ENCODE measurements around the gene CDK5R1.
"Not testable (repeated sequence)": the region's sequence is repeated elsewhere in the genome, so short reads cannot be mapped to it uniquely, and the experiment has no call there.

The CDK5R1 gene

DNA sequence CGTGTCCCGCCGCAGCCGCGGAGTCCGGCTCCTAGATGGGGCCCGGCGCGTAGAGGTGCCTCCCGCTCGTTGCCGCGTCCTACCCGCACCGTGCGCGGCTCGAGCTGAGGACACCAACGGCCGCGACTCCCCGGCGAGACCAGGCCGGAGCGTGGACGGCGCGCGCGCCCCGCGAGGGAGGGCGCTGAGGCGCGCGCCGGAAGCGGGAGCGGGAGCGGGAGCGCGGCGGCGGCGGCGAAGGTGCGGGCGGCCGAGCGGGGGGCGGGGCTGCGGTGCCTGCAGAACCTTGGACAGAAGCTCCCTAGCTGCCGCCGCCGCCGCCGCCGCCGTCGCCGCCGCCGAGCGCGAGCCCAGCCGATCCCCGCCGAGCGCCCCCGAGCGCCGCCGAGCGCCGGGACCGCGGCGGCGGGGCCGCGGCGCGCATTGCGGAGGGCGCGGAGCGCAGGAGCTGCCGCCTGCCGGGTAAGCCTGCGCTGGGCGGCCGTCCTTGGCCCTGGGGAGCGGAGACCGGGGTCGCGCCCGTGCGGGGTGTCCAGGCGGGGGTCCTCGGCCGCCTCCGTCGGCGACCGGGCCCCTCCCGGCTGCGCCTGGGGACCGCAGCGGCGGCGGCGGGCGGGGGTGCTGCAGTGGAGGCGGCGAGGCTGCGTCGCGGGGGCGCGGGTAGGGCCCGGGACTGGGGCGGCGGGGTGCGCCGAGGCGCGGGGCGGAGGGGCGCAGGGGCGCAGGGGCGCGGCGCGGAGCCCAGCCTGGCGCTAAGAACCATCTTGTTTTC is at the start of gene CDK5R1:
CDK5R1 (plus strand) TSS at position 293 of the 772 bp plus-strand sequence. CDS start 628 bp downstream, outside the sequence.
- no peak for DNase-seq (ENCODE audit: low read depth)

- DNase-seq (ENCODE audit: low read depth), result no peak
These were observed 46.1 kb upstream of the CDK5R1 start for GRCh38 chr17:32440722-32441121.

DNA sequence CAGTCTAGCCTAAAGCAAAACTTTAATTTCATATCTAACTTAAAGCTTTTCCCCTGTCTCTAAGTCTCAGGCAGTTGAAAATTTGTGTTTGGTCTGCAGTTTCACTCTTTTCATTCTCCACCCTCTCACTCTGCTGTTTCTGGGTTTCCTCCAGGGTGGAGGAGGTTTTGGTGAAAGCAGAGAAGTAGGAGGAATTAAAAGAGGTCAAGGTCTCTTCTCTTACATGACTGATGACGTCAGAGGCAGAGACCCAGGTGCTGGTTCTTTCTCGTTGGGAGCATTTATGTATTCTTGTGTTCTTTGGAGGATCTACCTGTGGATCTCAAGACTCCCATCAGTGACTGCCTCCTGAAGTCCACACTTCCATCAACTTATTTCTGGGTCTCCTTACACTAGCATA is 44.9 kb upstream of the CDK5R1 start:
- no peak for DNase-seq (ENCODE audit: low read depth)

DNA sequence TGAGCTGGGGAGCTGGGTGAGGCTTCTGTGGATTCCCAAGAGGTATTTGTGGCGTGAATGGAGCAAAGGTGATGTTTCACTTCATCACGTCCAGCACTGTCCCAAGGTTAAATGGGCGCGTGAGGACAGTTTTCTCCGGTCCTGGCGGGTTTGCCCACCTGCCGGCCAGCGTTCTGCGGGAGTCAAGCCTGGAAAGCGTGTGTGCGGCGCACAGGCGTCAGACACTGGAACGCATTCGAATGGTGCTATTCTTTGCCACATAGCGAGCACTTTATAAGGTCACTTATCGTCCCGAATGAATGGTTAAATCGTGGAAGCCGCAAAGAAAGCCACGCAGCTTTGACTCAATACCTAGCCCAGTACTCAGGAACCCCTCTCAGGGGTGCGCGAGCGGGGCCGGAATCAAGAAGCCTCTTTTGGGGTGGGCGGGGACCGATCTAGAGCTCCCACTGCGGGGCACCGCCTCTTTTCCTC is 42.9 kb upstream of the CDK5R1 start:
- DNase-seq (ENCODE audit: low read depth), result no peak

GRCh38 chr17:32444301-32445073 is 42.3 kb upstream of the CDK5R1 start, which contains the start of gene PSMD11:
PSMD11 (plus strand) TSS chr17:32444510; CDS start chr17:32444524, 14 bp downstream.
- peak; percentile 58 for DNase-seq (ENCODE audit: low read depth)

GRCh38 chr17:32445074-32445415 is 41.7 kb upstream of the CDK5R1 start:
- DNase-seq (ENCODE audit: low read depth), result peak; percentile 37

DNA sequence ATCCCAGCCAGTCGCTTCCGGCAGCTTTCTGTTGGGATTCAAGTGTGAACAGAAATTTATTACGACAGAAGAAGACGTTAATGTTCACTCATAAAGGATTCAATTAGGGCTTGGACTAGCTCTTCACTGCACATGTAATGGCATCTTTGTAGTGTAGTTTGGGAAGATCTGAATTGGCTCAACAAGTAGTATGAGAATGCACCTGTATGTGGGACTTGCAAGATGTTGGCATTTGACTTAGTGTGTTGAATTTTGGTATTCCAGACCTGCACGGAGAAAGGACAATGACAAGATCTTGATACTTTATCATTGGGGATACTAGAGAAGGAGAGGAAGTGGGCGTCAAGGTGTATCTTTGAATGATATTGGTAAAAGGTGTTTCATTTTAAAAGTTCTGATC is 41.3 kb upstream of the CDK5R1 start:
- no peak for DNase-seq (ENCODE audit: low read depth)

GRCh38 chr17:32445971-32446370 is 40.8 kb upstream of the CDK5R1 start:
- DNase-seq (ENCODE audit: low read depth), result no peak

DNA sequence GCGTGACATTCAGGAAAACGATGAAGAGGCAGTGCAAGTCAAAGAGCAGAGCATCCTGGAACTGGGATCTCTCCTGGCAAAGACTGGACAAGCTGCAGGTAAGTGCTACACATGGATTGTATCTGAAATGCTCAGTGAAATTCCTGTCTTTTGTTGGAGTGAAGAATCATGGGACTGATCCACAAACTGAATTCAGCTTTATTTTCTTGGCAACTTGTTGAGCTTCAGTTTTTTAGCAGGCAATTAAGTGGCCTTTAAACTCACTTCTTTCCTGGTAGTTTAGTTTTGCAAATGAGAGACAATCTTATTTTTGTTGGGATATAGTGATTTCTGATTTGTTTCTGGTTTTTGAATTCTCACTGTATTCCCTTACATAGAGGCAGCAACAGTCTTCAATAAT is 39.8 kb upstream of the CDK5R1 start:
- no peak for DNase-seq (ENCODE audit: low read depth)

GRCh38 chr17:32449963-32450362 is 36.8 kb upstream of the CDK5R1 start:
- DNase-seq (ENCODE audit: low read depth), result no peak

- DNase-seq (ENCODE audit: low read depth), result not testable (repeated sequence)
These were observed 36.4 kb upstream of the CDK5R1 start for GRCh38 chr17:32450379-32450778.

- DNase-seq (ENCODE audit: low read depth), result no peak
These were observed 34.9 kb upstream of the CDK5R1 start for GRCh38 chr17:32451879-32452278.

DNA sequence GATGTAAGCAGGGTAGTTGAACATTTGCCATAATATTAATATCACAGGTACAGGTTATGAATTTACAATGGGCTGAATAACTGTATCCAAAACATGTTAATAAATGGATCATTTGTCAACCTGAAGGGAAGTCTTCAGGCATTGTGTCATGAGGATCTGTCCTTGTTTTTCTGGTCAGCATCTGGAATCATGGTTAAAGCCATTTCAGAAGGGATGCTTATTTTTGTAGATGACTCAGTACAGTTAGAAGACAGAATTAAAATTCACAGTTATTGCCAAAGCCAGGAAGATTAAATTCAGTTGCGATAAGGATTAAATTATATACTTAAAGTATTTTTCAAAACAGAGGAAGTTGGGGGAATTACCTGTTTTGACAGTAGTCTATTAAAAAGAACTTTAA is 34.5 kb upstream of the CDK5R1 start:
- no peak for DNase-seq (ENCODE audit: low read depth)

DNA sequence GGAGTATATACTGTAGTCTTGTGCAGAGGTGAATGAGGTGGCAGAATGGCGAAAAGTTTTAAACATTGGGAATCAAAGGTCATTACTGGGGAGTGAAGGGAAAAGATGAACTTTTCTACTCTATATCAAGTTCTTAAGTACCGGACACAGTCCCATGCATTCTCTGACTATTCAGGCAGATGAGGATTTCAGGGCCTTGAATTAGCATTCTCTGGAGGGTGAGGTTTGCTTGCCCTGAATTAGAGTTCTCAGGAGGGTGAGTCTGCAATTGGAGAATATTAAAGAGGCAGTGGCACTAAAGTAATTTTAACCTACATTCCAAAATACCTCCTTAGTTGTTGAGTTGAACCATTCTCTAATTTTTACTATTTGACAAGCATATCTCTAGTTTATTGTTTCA is 33.4 kb upstream of the CDK5R1 start:
- no peak for DNase-seq (ENCODE audit: low read depth)

DNA sequence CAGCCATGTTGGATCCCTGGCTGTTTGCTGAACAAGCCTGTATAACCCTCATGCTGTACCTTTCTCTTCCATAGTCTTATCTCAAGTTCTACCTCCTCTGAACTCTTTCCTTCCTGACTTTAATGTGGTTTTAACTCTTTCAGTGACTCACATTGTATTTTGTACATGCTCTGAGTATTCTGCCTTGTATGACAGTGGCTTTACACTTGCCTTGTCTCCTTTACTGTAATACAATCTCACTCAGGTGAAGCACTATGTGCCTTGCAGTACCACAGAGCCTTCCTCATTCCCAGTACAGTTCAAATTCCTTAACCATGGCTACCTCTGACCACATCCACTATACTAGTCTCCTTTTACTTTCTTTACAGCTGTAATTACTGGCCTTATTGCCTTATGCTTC is 28.4 kb upstream of the CDK5R1 start:
- no peak for DNase-seq (ENCODE audit: low read depth)

GRCh38 chr17:32460054-32460453 is 26.7 kb upstream of the CDK5R1 start:
- DNase-seq (ENCODE audit: low read depth), result no peak

DNA sequence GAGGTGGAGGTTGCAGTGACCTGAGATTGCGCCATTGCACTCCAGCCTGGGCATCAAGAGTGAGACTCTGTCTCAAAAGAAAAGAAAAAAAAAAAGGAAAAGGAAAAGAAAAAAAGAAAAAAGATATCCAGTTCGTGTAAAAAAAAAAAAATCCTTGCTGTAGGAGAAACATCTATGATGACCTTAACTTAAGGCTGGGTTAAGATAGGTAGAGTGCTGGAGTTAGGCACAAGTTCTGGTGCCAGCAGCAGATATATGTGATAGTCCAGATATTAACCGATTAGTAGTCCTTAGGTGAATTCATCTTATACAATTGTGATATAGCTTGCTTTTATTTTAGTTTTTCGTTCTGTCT is 25.3 kb upstream of the CDK5R1 start:
- no peak for DNase-seq (ENCODE audit: low read depth)

DNA sequence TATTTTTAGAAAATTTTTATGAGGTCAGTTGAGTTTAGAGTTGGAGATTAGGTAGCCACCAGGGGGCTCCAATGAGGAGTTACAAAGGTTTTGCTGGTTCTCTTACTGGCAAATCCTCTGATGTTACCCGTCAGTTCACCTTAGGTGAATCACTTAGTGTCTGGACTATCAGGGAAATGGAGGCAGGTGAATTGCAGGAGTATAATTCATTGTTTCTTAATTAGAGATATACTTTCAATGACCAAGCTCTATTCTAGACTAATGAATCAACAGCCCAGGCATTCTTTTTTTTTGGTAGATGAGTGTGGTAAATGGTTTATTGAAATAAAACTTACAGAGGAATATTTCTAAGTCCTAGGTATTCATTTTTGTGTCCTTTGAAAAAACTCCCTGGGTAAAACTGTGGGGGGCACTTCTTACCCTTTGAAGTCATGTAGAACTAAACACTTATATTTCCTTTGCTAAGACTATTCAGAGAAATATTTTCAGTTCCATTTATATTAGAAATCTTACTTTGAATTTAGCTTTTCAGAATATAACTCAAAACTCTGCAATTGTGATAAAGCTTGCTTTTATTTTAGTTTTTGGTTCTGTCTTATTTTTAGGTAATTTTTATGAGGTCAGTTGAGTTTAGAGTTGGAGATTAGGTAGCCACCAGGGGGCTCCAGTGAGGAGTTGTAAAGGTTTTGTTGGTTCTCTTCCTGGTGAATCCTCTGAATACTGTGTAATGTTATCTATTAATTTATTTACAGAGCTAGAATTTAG is 24.8 kb upstream of the CDK5R1 start:
- no peak for DNase-seq (ENCODE audit: low read depth)

DNA sequence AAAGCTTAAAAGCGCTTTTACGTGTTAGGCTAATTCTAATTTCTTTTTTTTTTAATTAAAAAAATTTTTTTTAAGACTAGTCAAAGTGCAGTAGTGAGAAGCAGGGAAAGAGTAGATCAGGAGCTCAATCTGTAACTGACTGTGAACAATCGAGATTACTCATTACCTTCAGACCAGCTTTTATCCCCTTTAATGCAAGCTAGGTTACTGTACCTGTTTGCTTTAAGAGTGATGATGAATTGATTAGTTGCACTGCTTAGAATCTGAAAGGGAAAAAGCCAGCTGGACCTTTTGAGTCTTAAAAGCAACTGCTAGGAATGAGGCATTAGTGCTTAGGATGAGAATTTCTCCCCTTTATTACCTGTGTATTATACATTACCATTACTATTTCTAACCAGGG is 23.5 kb upstream of the CDK5R1 start:
- no peak for DNase-seq (ENCODE audit: low read depth)

- DNase-seq (ENCODE audit: low read depth), result no peak
These were observed 22.4 kb upstream of the CDK5R1 start for GRCh38 chr17:32464374-32464773.

GRCh38 chr17:32467949-32468348 is 18.8 kb upstream of the CDK5R1 start:
- DNase-seq (ENCODE audit: low read depth), result no peak

DNA sequence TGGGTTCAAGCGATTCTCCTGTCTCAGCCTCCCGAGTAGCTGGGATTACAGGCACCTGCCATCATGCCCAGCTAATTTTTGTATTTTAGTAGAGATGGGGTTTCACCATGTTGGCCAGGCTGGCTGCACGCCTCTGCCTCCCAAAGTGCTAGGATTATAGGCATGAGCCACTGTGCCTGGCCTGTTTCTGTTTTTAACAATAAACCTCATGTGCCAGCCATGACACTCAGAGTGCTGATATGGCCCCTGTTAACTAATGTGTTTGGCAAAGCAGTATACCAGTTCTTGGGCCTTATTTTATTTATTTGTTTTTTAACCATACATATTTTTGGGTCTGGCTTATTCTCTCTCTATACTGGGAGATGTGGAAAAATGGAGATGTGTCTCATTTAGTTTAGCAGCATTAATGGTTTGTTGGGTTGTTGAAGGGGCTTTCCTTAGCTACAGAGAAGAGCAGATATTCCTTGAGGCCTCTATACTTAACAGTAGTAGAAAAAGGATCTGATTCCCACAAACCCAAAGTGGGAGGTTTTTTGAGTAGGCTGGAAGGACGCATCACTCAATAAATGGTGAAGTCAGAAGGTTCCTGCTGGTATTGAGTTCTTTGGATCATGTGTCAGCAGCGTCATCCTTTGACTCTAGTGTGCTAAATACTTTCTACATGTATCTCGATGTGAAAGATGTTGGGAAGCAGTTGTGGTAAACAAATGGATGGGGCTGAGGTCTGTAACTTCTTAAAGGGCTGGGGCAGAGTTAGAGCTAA is 16.2 kb upstream of the CDK5R1 start:
- no peak for DNase-seq (ENCODE audit: low read depth)
